Measurements from ENCODE around the gene OSBPL8. TPM values are rescaled to one million over a fixed set of nuclear protein-coding genes. Genes with fewer than 3 reads are reported as not detected.

The OSBPL8 gene
- total and polyA plus RNA-seq, 2 donors (not counting 1 experiment from before 2014, with no cell fraction given), result 11.1 to 112 TPM

DNA sequence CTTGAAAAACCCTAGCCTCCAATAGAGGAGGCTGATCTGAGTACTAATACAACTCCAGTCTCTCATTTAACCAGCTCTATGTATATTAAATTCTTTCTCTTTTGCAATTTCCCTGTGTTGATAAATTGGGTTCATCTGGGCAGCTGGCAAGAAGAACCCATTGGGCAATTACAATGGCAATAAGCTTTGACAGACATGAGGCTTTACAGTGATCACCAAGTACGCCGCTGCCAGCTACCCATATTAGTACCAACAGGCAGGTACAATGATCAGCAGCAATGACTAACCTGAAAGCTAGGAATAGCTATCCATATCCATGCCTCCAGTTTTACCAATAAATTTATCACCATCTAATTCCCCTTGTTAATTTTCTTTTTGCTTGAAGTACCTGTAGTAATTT is 54.5 kb downstream of the OSBPL8 start:
- H3K27ac ChIP-seq (ENCODE audit: low read length in 2 of 2), result no peak overlapping the region
- Mint-ChIP-seq H3K9me3 (ENCODE audit: insufficient read depth) (peaks cover 7% of the 10 kb centered on the region), H3K4me3 (no peak overlapping the region), H3K27me3 (no peaks in the 10 kb centered on the region), H3K4me1 (peaks cover 32% of the 10 kb centered on the region), H3K27ac (no peak overlapping the region)
- peaks cover 0 to 5% of the 10 kb centered on the region in 2 experiments for H3K36me3 ChIP-seq (replicated peaks in 1 of 2; ENCODE audit: control extremely low read depth in 1 of 2, control insufficient read depth in 1 of 2, extremely low read depth in 1 of 2, insufficient read depth in 2 of 2, low read length in 1 of 2)
- no peak for DNase-seq
- 100% methylated on average over 2 of the region's 2 CpGs for WGBS (ENCODE audit: insufficient coverage)
- H3K4me2 ChIP-seq (replicated peaks; ENCODE audit: low read depth, low read length, poor library complexity, severe bottlenecking), result no peak overlapping the region
- intact Hi-C loops (cut with micrococcal nuclease), result loop anchor here (5.0 kb wide), 1 partner anchor 33 kb away; no protein-coding TSS in a partner anchor
- no peak overlapping the region for H3K4me3 ChIP-seq (ENCODE audit: control extremely low read depth in 1 of 5, extremely low read depth in 1 of 5, insufficient read depth in 1 of 5, low read depth in 2 of 5, low read length in 4 of 5)
- ChIA-PET POLR2A (no interaction called here), CTCF (no interaction called here)
- H3K9ac ChIP-seq (ENCODE audit: low read length), result no peak overlapping the region
- no peak for ATAC-seq (ENCODE audit: low read depth)
- no peaks in the 10 kb centered on the region for H3K27me3 ChIP-seq (replicated peaks in 1 of 4; ENCODE audit: control extremely low read depth in 1 of 4, control insufficient read depth in 3 of 4, insufficient read depth in 4 of 4, low read length in 3 of 4)
- peaks cover 6% of the 10 kb centered on the region for H4K20me1 ChIP-seq (ENCODE audit: control insufficient read depth, insufficient read depth, low read length, poor library complexity, severe bottlenecking)
- no peak overlapping the region for H2AFZ ChIP-seq (ENCODE audit: insufficient read depth, low read depth, low read length, poor library complexity, severe bottlenecking)
- no peak for TF ChIP-seq EZH2 (IDR thresholded peaks at IDR 0.05; ENCODE audit: borderline replicate concordance, insufficient read depth, low read depth, low read length, poor library complexity, severe bottlenecking)
- TF ChIP-seq, protein P1, sequence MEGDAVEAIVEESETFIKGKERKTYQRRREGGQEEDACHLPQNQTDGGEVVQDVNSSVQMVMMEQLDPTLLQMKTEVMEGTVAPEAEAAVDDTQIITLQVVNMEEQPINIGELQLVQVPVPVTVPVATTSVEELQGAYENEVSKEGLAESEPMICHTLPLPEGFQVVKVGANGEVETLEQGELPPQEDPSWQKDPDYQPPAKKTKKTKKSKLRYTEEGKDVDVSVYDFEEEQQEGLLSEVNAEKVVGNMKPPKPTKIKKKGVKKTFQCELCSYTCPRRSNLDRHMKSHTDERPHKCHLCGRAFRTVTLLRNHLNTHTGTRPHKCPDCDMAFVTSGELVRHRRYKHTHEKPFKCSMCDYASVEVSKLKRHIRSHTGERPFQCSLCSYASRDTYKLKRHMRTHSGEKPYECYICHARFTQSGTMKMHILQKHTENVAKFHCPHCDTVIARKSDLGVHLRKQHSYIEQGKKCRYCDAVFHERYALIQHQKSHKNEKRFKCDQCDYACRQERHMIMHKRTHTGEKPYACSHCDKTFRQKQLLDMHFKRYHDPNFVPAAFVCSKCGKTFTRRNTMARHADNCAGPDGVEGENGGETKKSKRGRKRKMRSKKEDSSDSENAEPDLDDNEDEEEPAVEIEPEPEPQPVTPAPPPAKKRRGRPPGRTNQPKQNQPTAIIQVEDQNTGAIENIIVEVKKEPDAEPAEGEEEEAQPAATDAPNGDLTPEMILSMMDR (IDR thresholded peaks at IDR 0.05), result no peak
- H3K9me3 ChIP-seq (ENCODE audit: control extremely low read depth in 1 of 3, control insufficient read depth in 2 of 3, insufficient read depth in 1 of 3, low read length in 2 of 3), result peaks cover 0 to 7% (median 5%) of the 10 kb centered on the region in 3 donors
- peaks cover 0 to 4% of the 10 kb centered on the region in 2 donors for H3K4me1 ChIP-seq (ENCODE audit: control insufficient read depth in 2 of 2, insufficient read depth in 2 of 2, low read length in 2 of 2)
- H3K79me2 ChIP-seq (ENCODE audit: control insufficient read depth, insufficient read depth, low read length), result peaks cover 71% of the 10 kb centered on the region

DNA sequence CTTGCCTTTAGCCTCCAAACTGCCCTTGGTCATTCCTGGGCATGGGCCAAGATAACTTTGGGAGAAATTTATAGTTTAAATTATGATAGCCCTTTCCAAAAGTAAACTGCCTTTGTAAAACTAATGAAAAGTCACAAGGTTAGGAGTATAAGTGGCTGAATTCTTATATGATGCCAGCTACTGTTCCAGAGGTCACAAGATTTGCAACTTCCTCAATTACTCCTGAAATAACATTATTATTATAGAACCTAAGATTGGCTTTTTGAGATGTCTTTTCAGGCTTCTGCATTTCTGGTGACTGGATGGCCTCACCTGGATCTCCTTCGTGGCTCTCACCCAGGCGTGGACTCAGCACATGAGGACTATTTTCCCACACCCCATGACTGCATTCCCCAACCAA is 55.0 kb downstream of the OSBPL8 start:
- POLR2A ChIA-PET, result interaction anchor here (0.6 kb wide), 1 partner anchor 57 kb away, joined by 3 read pairs; no protein-coding TSS in a partner anchor
- H3K4me3 ChIP-seq (ENCODE audit: control extremely low read depth in 1 of 5, extremely low read depth in 1 of 5, insufficient read depth in 1 of 5, low read depth in 2 of 5, low read length in 4 of 5), result no peak overlapping the region
- no peak for ATAC-seq (ENCODE audit: low read depth)
- no peak overlapping the region for H2AFZ ChIP-seq (ENCODE audit: insufficient read depth, low read depth, low read length, poor library complexity, severe bottlenecking)
- no peak for TF ChIP-seq EZH2 (IDR thresholded peaks at IDR 0.05; ENCODE audit: borderline replicate concordance, insufficient read depth, low read depth, low read length, poor library complexity, severe bottlenecking)
- TF ChIP-seq, protein P1 (IDR thresholded peaks at IDR 0.05), result no peak
- Mint-ChIP-seq H3K4me1 (peaks cover 31% of the 10 kb centered on the region), H3K27me3 (no peaks in the 10 kb centered on the region), H3K27ac (no peak overlapping the region), H3K9me3 (ENCODE audit: insufficient read depth) (peaks cover 7% of the 10 kb centered on the region), H3K4me3 (no peak overlapping the region)
- H3K27ac ChIP-seq (ENCODE audit: low read length in 2 of 2), result no peak overlapping the region
- CTCF ChIA-PET, result no interaction called here
- H3K9ac ChIP-seq (ENCODE audit: low read length), result no peak overlapping the region
- no peak overlapping the region for H3K4me2 ChIP-seq (replicated peaks; ENCODE audit: low read depth, low read length, poor library complexity, severe bottlenecking)
- H3K4me1 ChIP-seq (ENCODE audit: control insufficient read depth in 2 of 2, insufficient read depth in 2 of 2, low read length in 2 of 2), result no peaks in the 10 kb centered on the region
- intact Hi-C loops (cut with micrococcal nuclease), result loop anchor here (5.0 kb wide), 1 partner anchor 32 kb away; no protein-coding TSS in a partner anchor
- DNase-seq, result no peak
- H4K20me1 ChIP-seq (ENCODE audit: control insufficient read depth, insufficient read depth, low read length, poor library complexity, severe bottlenecking), result peaks cover 11% of the 10 kb centered on the region
- 83% methylated on average over 2 of the region's 2 CpGs for WGBS (ENCODE audit: insufficient coverage)
- no peaks in the 10 kb centered on the region for H3K27me3 ChIP-seq (replicated peaks in 1 of 4; ENCODE audit: control extremely low read depth in 1 of 4, control insufficient read depth in 3 of 4, insufficient read depth in 4 of 4, low read length in 3 of 4)
- H3K9me3 ChIP-seq (ENCODE audit: control extremely low read depth in 1 of 3, control insufficient read depth in 2 of 3, insufficient read depth in 1 of 3, low read length in 2 of 3), result peaks cover 0 to 5% (median 4%) of the 10 kb centered on the region in 3 donors
- H3K36me3 ChIP-seq (replicated peaks in 1 of 2; ENCODE audit: control extremely low read depth in 1 of 2, control insufficient read depth in 1 of 2, extremely low read depth in 1 of 2, insufficient read depth in 2 of 2, low read length in 1 of 2), result peaks cover 0 to 5% of the 10 kb centered on the region in 2 experiments
- peaks cover 71% of the 10 kb centered on the region for H3K79me2 ChIP-seq (ENCODE audit: control insufficient read depth, insufficient read depth, low read length)

Data from B cell (primary cell).